Mammary epithelial cell (primary cell): ENCODE data around the gene CDKAL1.

Experiments
- CTCF ChIP-seq, 2 donors: IDR thresholded peaks in 1 of 2; conservative IDR thresholded peaks in 1 of 2; 2 replicates each; pipeline ENCODE4 v1.5.1; 2011 to 2012; ENCODE audit warnings: inconsistent platforms in 2 of 2, low read length in 2 of 2, mild to moderate bottlenecking in 2 of 2, control low read depth in 1 of 2, low read depth in 1 of 2; ENCODE audit not compliant: insufficient read depth in 1 of 2; ENCODE audit errors: extremely low read depth in 1 of 2
- EZH2 ChIP-seq: IDR thresholded peaks from 2 replicates; pipeline ENCODE4 v1.6.1; 2012; ENCODE audit warnings: low read length, inconsistent platforms, borderline replicate concordance

- no peak for TF ChIP-seq CTCF (conservative IDR thresholded peaks at IDR 0.05 in 1 of 2, IDR thresholded peaks at IDR 0.05 in 1 of 2; ENCODE audit: extremely low read depth in 1 of 2, insufficient read depth in 1 of 2, low read depth in 1 of 2, low read length in 2 of 2)
- no peak for TF ChIP-seq EZH2
Observed at GRCh38 chr6:20797597-20797996, 263.3 kb downstream of the CDKAL1 start.
